NCI-H774 (cell line): Measurements from ENCODE around the gene TRIM5.
"Not testable (repeated sequence)": the region's sequence is repeated elsewhere in the genome, so short reads cannot be mapped to it uniquely, and the experiment has no call there.

Experiments used
- DNase-seq: peaks from one replicate; lab custom pipeline; 2025; lab: John Stamatoyannopoulos, UW

Gene TRIM5

DNA sequence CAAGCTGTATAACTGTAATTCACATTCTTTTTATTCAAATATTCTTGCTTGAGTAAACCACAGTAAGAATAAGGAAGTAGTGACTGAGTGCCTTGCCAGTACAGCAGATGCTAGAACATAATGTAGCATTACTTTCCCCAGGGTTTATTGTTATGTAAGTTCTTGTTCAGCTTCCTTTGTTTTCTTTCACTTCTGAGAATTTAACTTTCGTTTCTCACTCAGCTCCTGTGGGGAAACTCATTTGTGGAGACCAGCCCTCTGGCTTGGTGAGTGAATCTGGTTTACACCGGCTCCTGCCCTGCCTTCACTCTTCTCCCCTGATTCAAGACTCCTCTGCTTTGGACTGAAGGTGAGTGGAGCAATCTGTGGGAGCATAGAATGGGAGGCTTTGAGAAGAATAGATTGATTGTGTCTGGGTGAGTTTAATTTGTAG is 4.7 kb upstream of the TRIM5 start, which contains the start of gene TRIM22:
TSS of gene TRIM22 (plus strand) at position 240 of the 433 bp plus-strand sequence. CDS start 6,443 bp downstream, outside the sequence.
- no peak for DNase-seq

DNA sequence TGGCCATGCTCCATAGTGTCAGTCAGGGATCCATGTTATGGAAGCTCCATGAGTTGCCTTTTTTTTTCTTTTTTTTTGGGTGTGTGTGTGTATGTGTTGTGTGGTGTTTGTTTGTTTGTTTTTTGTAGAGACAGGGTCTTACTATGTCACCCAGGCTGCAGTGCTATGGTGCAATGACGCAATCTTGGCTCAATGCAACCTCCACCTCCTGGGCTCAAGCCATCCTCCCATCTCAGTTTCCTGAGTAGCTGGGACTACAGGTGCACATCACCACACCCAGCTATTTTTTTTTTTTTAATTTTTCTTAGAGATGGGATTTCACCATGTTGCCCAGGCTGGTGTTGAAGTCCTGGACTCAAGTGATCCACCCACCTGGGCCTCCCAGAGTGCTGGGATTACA is 3.6 kb upstream of the TRIM5 start:
- DNase-seq: no peak

DNA sequence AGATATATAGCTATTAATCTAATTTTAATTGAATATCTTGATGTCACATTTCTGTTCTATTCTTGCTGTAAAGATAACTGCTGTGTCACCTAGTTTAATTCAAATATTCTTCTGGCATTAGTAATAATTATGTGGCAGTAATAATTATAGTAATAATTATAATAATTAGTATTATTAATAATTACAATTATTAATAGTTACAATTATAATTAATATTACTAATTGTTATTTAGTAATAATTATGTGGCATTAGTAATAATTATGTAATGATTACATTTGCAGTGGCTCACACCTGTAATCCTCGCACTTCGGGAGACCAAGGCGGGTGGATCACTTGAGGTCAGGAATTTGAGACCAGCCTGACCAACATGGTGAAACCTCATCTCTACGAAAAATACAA is 1.6 kb upstream of the TRIM5 start:
- no peak for DNase-seq

DNA sequence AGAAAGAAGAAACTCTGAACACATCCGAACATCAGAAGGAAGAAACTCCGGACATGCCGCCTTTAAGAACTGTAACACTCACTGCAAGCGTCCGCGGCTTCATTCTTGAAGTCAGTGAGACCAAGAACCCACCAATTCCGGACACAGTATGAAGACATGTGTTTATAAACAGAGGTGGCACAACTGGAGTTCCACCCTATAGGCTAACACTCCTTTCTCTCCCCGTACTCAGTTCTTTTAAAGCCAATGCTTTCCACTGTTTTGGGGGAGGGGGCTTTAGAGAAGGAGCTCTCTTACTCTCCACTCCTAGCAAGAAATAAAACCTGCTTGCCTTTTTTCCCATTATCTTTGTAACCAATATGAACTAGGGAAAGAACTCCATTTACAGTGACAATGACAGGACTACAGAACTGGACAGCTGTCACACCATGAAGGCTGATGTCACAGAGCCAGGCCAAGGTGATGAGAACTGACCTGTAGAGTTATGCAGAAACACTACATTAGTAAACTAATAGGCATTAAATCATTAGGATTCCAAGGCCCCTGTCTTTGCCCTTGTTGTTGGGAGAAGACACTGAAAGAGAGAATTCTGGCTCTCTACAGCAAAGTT is 733 bp downstream of the TRIM5 start:
- DNase-seq: no peak

DNA sequence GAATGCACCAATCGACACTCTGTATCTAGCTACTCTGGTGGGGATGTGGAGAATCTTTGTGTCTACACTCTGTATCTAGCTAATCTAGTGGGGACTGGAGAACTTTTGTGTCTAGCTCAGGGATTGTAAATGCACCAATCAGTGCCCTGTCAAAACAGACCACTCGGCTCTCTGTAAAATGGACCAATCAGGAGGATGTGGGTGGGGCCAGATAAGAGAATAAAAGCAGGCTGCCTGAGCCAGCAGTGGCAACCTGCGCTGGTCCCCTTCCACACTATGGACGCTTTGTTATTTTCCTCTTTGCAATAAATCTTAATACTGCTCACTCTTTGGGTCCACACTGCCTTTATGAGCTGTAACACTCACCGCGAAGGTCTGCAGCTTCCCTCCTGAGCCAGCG is 1.3 kb downstream of the TRIM5 start:
- not testable (repeated sequence) for DNase-seq

DNA sequence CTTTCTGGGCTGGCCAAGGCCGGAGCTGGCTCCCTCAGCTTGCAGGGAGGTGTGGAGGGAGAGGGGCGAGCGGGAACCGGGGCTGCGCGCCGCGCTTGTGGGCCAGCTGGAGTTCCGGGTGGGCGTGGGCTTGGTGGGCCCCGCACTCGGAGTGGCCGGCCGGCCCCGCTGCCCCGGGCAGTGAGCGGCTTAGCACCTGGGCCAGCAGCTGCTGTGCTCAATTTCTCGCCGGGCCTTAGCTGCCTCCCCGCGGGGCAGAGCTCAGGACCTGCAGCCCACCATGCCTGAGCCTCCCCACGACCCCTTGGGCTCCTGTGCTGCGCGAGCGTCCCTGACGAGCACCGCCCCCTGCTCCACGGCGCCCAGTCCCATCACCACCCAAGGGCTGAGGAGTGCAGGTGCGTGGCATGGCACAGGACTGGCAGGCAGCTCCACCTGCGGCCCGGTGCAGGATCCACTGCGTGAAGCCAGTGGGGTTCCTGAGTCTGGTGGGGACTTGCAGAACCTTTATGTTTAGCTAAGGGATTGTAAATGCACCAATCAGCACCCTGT is 1.9 kb downstream of the TRIM5 start:
- not testable (repeated sequence) for DNase-seq

DNA sequence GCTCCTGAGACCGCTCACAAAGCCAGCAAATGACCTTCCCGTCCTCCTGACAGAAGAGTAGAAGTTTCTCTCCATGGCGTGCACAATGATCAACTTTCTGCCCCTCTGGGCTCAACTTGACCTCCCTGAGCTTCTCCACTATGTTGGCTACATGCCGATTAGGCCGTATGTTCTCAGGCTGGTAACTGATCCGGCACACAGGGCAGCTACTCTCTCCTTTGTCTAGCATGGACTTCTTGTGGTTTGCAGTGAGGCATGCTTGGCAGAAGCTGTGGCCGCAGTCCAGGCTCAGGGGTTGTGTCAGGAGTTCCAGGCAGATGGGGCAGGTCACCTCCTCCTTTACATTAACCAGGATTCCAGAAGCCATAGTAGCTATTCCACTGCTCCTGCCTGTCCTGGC is 5.1 kb downstream of the TRIM5 start:
- DNase-seq: no peak

DNA sequence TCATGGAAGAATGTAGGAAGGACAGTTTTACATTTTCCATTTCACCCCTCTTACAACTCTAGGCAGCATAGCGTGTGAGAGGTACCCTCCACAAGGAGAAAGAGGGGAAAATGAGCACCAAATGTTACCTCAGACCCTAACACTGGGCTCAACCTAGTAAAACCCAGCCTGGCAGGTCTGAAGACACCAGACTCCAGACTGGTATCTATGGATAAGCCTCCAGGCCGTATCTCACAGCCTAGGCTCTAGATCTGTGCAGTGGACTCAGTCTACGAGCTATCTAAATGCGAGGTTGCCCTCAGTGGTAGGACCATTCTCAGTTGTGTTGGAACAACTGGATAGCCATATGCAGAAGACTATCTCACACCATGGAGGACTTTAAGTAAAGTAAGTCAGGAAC is 10.5 kb downstream of the TRIM5 start:
- no peak for DNase-seq

DNA sequence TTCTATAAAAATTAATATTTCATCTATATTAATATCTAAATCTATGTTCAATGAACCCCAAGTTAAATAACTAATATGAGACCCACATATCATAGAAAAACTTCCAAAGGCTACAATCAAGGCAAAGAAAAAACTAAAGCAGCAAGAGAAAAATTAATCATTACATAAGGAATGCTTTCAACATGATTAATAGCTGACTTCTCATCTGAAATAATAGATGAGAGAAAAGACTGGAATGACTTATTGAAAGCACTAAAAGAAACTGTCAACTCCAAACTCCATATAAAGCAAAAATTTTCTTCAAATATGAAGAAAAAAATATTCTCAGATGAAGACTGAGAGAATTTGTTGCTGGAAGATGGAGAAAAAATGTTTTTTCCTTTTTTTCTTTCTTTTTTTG is 13.0 kb downstream of the TRIM5 start:
- DNase-seq: no peak

DNA sequence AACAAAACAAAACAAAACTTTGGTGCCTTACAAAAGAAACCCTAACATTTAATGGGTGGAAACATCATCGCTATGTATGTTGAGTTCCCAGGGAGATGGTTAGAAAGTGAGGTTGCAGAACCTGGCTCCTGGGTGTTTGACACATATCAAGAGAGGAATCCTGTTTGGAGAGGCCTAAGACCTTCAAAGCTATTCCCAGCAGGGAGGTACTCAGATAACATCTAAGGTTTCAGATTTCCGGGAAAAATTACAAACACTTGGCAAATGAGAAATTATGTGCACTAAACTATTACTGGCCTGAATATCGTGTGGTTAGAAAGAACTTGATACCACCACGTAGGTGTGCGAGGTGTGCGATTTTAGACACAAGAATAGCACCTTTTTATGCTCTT is 18.5 kb downstream of the TRIM5 start:
- DNase-seq: no peak

DNA sequence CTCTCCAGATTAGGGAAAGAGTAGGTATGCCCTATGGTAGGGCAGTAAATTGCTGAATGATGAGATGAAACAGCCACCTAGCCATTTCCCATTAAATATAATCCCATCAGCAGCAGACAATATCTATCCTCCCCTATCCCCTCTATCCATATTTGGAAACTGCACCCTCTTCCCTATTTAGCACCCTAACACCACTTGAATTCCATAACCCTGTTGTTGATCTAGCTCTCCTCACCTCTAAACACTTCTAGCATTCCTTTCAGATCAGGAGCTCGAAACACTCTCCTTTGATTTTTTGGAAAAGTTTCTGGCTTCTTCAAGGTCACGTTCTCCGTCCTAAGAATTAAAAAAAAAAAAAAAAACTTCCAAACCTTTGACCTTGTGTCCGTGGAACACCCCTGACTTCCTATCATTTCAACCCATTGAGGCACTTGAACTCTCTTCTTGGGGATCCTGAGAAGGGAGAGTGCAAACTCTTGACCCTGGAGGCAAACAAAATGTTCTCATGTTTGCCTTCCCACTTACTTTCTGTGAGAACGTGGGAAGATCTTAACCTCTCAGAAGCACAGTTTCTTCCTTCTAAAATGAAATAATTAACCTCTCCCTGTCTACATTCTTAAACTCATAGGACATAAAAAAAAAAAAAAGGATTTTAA is 19.0 kb downstream of the TRIM5 start:
- no peak for DNase-seq

DNA sequence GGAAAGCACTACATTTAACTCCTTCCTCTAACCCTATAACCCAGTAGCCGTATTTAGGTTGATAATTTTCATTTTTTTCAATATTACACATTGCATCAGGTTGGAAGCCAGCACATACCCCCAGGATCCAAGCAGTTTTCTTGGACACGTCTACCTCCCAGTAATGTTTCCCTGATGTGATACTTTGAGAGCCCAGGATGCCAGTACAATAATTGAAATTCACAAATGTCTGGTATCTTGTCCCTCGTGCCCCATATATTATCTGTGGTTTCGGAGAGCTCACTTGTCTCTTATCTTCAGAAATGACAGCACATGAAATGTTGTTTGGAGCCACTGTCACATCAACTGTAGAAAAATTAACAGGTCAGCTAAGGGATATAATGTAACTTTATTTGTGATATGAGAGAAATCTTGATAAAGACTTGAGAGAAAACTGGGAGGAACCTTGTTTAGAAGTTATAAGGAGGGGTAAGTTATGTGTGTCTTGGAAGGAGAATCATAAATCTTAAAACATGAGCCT is 19.8 kb downstream of the TRIM5 start:
- no peak for DNase-seq

DNA sequence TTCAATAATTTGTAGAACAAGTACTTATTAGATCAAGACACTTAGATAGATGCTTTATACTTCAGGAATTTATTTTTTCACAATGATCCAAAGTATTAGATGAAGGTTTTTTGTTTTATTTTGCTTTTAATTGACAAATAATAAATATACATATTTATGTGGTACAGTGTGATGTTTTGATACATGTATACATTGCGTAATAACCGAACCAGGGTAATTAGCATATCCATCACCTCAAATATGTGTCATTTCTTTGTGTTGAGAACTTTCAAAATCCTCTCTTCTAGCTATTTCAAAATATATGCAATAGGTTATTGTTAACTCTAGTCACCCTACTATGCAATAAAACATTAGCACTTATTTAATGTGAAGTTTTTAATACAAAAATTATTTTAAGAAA is 21.4 kb downstream of the TRIM5 start:
- DNase-seq: no peak

DNA sequence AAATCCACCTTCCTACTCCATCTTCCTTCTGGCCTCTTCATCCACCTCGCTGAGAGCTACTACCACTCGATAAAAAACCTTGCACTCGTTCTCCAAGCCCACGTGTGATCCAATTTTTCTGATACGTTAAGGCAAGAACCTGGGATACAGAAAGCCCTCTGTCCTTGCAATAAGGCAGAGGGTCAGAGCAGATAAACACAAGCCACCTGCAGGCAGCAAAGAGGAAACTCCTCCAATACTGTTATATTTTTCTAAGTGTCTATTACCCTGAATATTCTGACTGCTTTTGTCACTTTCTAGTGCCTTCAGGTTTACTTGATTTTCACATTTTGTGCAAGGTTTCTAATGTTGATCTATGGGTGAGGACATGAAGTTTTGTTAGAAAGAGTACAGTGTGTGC is 26.6 kb downstream of the TRIM5 start:
- DNase-seq: no peak

DNA sequence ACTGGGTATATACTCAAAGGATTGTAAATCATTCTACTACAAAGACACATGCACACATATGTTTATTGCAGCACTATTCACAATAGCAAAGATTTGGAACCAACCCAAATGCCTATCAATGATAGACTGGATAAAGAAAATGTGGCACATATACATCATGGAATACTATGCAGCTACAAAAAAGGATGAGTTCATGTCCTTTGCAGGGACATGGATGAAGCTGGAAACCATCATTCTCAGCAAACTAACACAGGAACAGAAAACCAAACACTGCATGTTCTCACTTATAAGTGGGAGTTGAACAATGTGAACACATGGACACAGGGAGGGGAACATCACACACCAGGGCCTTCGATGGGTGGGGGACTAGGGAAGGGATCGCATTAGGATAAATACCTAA is 27.9 kb downstream of the TRIM5 start:
- DNase-seq: not testable (repeated sequence)

DNA sequence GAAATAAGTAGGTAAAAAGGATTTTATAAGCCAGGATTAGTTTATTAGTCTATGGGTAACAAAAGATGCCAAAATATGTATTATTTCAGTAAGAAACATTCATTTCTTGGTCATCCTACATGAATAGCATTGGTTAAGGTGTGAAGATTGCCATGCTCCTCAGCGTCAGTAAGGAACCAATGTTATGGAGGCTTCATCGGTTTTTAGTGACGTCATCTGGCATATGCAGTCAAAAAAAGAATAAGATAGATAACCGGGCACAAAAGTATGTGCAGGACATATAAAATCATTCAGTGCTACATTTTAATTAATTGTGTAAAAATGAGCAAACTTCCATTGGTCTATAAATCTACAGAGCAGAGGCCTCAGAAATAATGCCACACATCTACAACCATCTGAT is 29.4 kb downstream of the TRIM5 start:
- DNase-seq: no peak

DNA sequence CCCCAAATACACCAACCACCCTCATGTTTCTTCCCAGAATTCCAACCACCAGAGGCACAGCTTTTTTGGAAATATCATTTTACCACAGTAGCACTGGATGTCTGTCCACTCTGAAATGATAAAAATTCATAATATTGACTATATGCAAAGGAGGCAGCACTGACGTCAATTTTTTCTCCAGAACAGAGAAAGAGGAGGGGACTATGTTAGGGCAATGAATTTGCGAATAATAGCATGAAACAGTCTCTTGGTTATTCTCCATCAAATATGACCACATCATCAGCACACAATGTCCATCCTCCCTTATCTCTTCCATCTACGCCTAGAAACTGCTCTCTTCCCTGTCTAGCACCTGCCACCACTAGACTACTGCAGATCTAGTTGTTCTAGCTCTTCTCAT is 38.7 kb downstream of the TRIM5 start:
- DNase-seq: no peak

DNA sequence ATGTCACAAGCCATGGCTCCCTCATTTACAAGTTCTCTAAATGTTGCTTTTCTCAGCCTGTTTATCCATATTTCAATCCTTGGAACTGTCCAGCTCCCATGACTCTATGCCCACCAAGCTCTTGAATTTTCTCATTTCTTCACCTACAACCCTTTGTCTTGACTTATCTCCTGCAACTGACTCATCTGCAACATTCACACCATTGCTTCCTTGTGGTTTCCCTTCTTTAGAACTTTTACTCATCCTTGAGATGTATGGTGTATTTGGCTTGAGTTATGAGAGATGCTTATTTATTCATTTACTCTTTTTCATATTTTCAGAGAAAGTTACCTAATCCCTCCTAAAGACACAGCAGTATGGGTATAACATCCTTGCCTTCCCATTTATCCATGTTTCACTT is 41.3 kb downstream of the TRIM5 start:
- DNase-seq: no peak

DNA sequence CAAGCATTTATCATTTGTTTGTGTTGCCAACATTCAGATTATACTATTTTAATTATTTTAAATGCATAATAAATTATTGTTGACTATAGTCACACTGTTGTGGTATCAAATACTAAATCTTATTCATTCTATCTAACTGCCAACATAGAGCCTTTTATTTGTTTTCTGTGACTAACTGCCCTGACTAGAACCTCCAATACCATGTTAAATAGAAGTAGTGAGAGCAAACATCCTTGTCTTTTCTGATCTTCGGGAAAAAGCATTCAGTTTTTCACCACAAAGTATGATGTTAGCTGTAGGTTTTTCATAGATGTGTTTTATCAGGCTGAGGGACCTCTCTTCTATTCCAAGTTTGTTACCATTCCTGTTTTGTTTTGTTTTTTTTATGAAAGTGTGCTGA is 44.9 kb downstream of the TRIM5 start:
- DNase-seq: no peak

DNA sequence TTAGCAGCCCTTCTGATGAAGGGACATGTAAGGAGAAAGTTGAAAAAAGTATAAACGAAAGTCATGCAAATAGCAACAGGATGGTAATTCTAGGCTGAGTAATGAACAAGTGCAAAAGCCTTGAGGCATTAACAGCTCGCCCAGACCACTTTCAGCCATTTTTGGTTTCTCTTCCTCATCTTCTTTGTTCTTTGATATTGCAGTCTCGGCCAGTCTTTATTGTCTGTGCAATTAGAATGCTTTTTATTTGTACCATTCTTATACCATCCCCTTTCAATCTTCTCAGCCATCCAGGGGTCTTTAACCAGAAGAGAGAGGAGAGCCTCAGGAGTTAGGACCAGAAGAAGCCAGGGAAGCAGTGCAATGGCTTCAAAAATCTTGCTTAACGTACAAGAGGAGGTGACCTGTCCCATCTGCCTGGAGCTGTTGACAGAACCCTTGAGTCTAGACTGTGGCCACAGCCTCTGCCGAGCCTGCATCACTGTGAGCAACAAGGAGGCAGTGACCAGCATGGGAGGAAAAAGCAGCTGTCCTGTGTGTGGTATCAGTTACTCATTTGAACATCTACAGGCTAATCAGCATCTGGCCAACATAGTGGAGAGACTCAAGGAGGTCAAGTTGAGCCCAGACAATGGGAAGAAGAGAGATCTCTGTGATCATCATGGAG is 52.8 kb downstream of the TRIM5 start:
- DNase-seq: no peak

DNA sequence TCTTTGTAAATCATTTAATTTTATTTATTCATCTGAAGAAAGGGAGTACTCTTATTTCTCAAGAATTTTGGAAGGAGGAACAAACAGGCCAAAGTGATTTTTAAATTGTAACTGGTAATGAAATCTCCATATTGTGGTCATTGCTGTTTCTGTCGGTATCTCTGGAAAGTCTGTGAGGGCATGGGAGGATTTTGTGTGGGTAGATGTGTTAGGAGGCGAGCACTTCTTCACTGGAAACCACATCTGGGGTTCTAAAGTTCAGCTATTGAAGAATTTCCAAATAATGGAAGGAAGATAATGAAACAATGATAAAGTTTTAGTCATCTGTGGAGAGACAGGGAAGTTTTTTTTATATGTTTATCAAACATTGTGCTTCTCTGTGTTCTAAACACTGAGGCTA is 53.5 kb downstream of the TRIM5 start:
- DNase-seq: no peak

DNA sequence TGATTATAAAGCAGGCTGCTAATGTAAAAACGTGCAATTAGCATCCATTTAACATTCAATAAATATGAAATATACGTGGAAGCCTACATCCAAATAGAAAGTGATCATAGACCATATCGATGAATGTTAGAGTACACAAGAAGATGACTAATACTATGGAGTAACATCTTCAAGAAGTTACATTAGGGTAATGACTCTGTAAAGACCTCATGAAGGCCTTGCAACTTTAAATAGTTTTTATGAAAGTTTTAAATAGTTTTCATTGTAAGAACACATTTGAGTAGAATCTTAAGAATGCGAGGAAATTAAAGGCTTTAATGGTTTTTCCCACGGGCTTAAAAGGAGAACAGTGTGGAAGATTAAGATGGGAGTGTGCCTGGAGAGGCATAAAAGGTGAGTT is 58.7 kb downstream of the TRIM5 start:
- no peak for DNase-seq

DNA sequence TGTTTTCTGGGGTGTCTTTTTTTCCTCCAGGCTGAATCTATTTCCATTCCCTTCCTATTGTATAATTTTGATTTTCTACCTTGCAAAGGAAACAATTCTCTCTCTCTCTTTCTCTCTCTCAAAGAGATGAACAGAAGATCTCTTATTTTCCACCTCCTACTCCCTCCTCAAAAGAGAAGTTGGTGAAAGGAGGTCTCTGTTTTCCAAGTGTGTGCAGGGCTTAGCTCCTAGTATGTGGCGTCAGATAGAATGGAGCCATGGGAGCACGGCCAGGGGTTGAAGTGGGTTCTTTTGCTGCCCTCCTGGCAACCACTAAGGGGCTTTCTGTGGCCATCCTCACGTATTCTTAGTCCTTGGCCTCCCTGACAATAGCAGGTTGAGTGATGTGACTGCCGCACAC is 59.6 kb downstream of the TRIM5 start:
- no peak for DNase-seq
